Osteoblast (primary cell): ENCODE data around the gene ABCD1. TPM values are rescaled to one million over a fixed set of nuclear protein-coding genes. Genes with fewer than 3 reads are reported as not detected.

Experiments
- DNase-seq: peaks from one replicate; pipeline ENCODE4 v3.0.0; 2011; ENCODE audit warnings: low spot score, mixed read lengths; ENCODE audit not compliant: insufficient read length; ENCODE audit errors: missing footprints
- H2AFZ ChIP-seq: 2 replicates; pipeline ENCODE4 v1.6.0; 2011; ENCODE audit warnings: mild to moderate bottlenecking, low read length
- H3K27ac ChIP-seq: 2 replicates; pipeline ENCODE4 v1.5.1; 2011; ENCODE audit warnings: mild to moderate bottlenecking, low read depth, low read length, moderate library complexity
- H3K27me3 ChIP-seq: 2 replicates; pipeline ENCODE4 v1.6.0; 2012; ENCODE audit warnings: mild to moderate bottlenecking, control low read depth, inconsistent platforms, low read length, moderate library complexity; ENCODE audit not compliant: insufficient read depth
- H3K36me3 ChIP-seq: 2 replicates; pipeline ENCODE4 v1.5.1; 2011; ENCODE audit warnings: mild to moderate bottlenecking, low read length, control low read depth, moderate library complexity; ENCODE audit not compliant: insufficient read depth
- H3K4me1 ChIP-seq: 2 replicates; pipeline ENCODE4 v1.5.1; 2011; ENCODE audit warnings: mild to moderate bottlenecking, low read length, control low read depth, moderate library complexity; ENCODE audit not compliant: insufficient read depth
- H3K4me2 ChIP-seq: 2 replicates; pipeline ENCODE4 v1.6.0; 2011; ENCODE audit warnings: mild to moderate bottlenecking, low read length; ENCODE audit not compliant: insufficient read depth
- H3K4me3 ChIP-seq: fragments of 200-600 bp; sonication (generic); 3 replicates; pipeline ENCODE4 v1.5.1; 2012; ENCODE audit warnings: mild to moderate bottlenecking, low read length, inconsistent platforms; ENCODE audit not compliant: insufficient read depth
- H3K79me2 ChIP-seq: 2 replicates; pipeline ENCODE4 v1.6.0; 2012; ENCODE audit warnings: mild to moderate bottlenecking, low read length, control low read depth, inconsistent platforms; ENCODE audit not compliant: insufficient read depth
- H3K9me3 ChIP-seq: 2 replicates; pipeline ENCODE4 v1.5.1; 2011; ENCODE audit warnings: low read depth, low read length, control low read depth
- H4K20me1 ChIP-seq: 2 replicates; pipeline ENCODE4 v1.6.0; 2012; ENCODE audit warnings: mild to moderate bottlenecking, low read length, control low read depth; ENCODE audit not compliant: insufficient read depth
- CTCF ChIP-seq: IDR thresholded peaks from 2 replicates; pipeline ENCODE4 v1.5.1; 2011; ENCODE audit warnings: mild to moderate bottlenecking, low read depth, low read length, moderate library complexity; ENCODE audit errors: extremely low read depth
- total RNA-seq: library from RNA; depleted of rRNA; stranded (reverse); fragments of >200 nt; gene quantifications from 2 replicates; pipeline ENCODE4 v1.2.3, GENCODE V29; 2012

The ABCD1 gene
- total RNA-seq, 1 donor: 16.3 TPM

- no peaks in the 10 kb centered on the region for H3K79me2 ChIP-seq
- H2AFZ ChIP-seq: no peak overlapping the region
- DNase-seq: no peak
- no peaks in the 10 kb centered on the region for H3K9me3 ChIP-seq
- H3K27ac ChIP-seq: no peak overlapping the region
- H4K20me1 ChIP-seq: peaks cover 14% of the 10 kb centered on the region
- H3K4me3 ChIP-seq: no peak overlapping the region
- TF ChIP-seq CTCF: no peak
- H3K36me3 ChIP-seq: no peaks in the 10 kb centered on the region
- H3K4me1 ChIP-seq: no peaks in the 10 kb centered on the region
- H3K4me2 ChIP-seq: no peak overlapping the region
- no peaks in the 10 kb centered on the region for H3K27me3 ChIP-seq
Measured at GRCh38 chrX:153707406-153707805, 17.2 kb upstream of the ABCD1 start.

- Histone ChIP-seq H3K79me2 (no peaks in the 10 kb centered on the region), H3K9me3 (no peaks in the 10 kb centered on the region), H3K27me3 (no peaks in the 10 kb centered on the region), H3K36me3 (peaks cover 4% of the 10 kb centered on the region), H3K4me3 (no peak overlapping the region), H4K20me1 (peaks cover 14% of the 10 kb centered on the region), H3K27ac (no peak overlapping the region), H2AFZ (no peak overlapping the region), H3K4me2 (no peak overlapping the region), H3K4me1 (no peaks in the 10 kb centered on the region)
- peak; percentile 57 for TF ChIP-seq CTCF
- peak; percentile 95 for DNase-seq
Measured at GRCh38 chrX:153708415-153708814, 16.2 kb upstream of the ABCD1 start.

GRCh38 chrX:153709726-153710674, 14.7 kb upstream of the ABCD1 start:
- H3K4me2 ChIP-seq: no peak overlapping the region
- no peak overlapping the region for H3K27ac ChIP-seq
- H3K36me3 ChIP-seq: peaks cover 17% of the 10 kb centered on the region
- H3K79me2 ChIP-seq: no peaks in the 10 kb centered on the region
- no peak overlapping the region for H2AFZ ChIP-seq
- no peak overlapping the region for H3K4me3 ChIP-seq
- H3K27me3 ChIP-seq: no peaks in the 10 kb centered on the region
- H4K20me1 ChIP-seq: peaks cover 17% of the 10 kb centered on the region
- no peak for TF ChIP-seq CTCF
- no peaks in the 10 kb centered on the region for H3K9me3 ChIP-seq
- no peak for DNase-seq
- no peaks in the 10 kb centered on the region for H3K4me1 ChIP-seq

GRCh38 chrX:153714256-153714655, 10.4 kb upstream of the ABCD1 start:
- Histone ChIP-seq H3K4me2 (no peak overlapping the region), H3K79me2 (peaks cover 11% of the 10 kb centered on the region), H3K4me3 (no peak overlapping the region), H3K4me1 (no peaks in the 10 kb centered on the region), H3K27me3 (no peaks in the 10 kb centered on the region), H2AFZ (no peak overlapping the region), H3K36me3 (peaks cover 29% of the 10 kb centered on the region), H3K27ac (no peak overlapping the region), H4K20me1 (peaks cover 7% of the 10 kb centered on the region), H3K9me3 (no peaks in the 10 kb centered on the region)
- TF ChIP-seq CTCF: no peak
- no peak for DNase-seq
